Renal cortical epithelial cell (primary cell): ENCODE data around the gene MAGEB3. TPM values are rescaled to one million over a fixed set of nuclear protein-coding genes. Genes with fewer than 3 reads are reported as not detected.

Source experiments
- DNase-seq: peaks from one replicate; pipeline ENCODE4 v3.0.0-alpha.2; 2011; ENCODE audit warnings: low read depth
- total RNA-seq: library from RNA; depleted of rRNA; stranded (reverse); fragments of >200 nt; gene quantifications from 2 replicates; pipeline ENCODE4 v1.2.3, GENCODE V29; 2014

The MAGEB3 gene
- total RNA-seq, 1 donor from 2014 or later: not detected

GRCh38 chrX:30278365-30278764 lies 47.9 kb downstream of the MAGEB3 start:
- DNase-seq: peak; percentile 53

GRCh38 chrX:30280428-30280827 lies 50.0 kb downstream of the MAGEB3 start:
- no peak for DNase-seq

- DNase-seq: peak; percentile 43
Measured at GRCh38 chrX:30282527-30282926, 52.1 kb downstream of the MAGEB3 start.

GRCh38 chrX:30283456-30284200 lies 53.2 kb downstream of the MAGEB3 start:
- DNase-seq: peak; percentile 97

Other genes starting within 250 kb of the MAGEB3 start
- gene MAGEB2, start 15.1 kb upstream of the MAGEB3 start, total RNA-seq: not detected in 2 replicates
- not detected in 2 replicates for gene MAGEB4, start 11.3 kb downstream of the MAGEB3 start, total RNA-seq
- gene MAGEB1, start 16.5 kb downstream of the MAGEB3 start, total RNA-seq: not detected in 2 replicates
- 0.10 and 0.35 TPM in 2 replicates for gene NR0B1, start 78.7 kb downstream of the MAGEB3 start, total RNA-seq